ENCODE measurements around the gene AP1G2. TPM values are rescaled to one million over a fixed set of nuclear protein-coding genes. Genes with fewer than 3 reads are reported as not detected.

Gene AP1G2
- total and polyA plus RNA-seq, 2 of the 13 experiments (the other 11 are each of a cell fraction or from before 2014, with no cell fraction given): 96.9 to 611 TPM

DNA sequence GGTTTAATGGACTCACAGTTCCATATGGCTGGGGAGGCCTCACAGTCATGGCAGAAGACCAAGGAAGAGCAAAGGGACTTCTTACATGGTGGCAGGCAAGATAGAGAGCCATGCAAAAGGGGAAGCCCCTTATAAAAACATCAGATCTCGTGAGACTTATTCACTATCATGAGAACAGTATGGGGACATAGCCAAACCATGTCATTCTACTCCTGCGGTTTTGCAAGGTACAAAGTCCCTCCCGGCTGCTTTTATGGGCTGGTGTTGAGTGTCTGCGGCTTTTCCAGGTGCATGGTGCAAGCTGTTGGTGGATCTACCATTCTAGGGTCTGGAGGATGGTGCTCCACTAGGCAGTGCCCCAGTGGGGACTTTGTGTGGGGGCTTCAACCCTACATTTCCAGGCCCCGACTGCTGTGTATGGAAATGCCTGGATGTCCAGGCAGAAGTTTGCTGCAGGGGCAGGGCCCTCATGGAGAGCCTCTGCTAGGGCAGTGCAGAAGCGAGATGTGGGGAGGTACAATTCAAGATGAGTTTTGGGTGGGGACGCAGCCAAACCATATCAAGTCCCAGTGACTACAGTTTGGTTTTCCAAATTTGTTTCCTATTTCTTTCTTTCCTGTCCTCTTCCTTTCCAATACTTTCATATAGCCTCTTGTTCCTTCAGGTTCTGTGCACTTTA lies 42.0 kb upstream of the AP1G2 start (continued):
- TF ChIP-seq GZF1 (CRISPR knock-in tag; IDR thresholded peaks at IDR 0.05) (peak; percentile 81; the same call in 1 of the 2 replicates), MTA1 (CRISPR knock-in tag; IDR thresholded peaks at IDR 0.05; ENCODE audit: borderline replicate concordance) (peak; percentile 73; the same call in 1 of the 2 replicates), SALL2 (CRISPR knock-in tag; IDR thresholded peaks at IDR 0.05) (peak; percentile 50; the same call in 1 of the 2 replicates), ZNF20 (CRISPR knock-in tag; IDR thresholded peaks at IDR 0.05) (peak; percentile 97), FOXO1 (CRISPR knock-in tag; IDR thresholded peaks at IDR 0.05) (peak; percentile 69), PRDM4 (CRISPR knock-in tag; IDR thresholded peaks at IDR 0.05; ENCODE audit: borderline replicate concordance) (peak; percentile 67; the same call in 1 of the 2 replicates), PHF21A (CRISPR knock-in tag; IDR thresholded peaks at IDR 0.05) (0 out of 2 replicates have a peak, but pooled peaks have one; percentile 59), ZBTB42 (CRISPR knock-in tag; IDR thresholded peaks at IDR 0.05) (peak; percentile 28), ZSCAN9 (CRISPR knock-in tag; IDR thresholded peaks at IDR 0.05; ENCODE audit: borderline replicate concordance) (peak; percentile 93), EP300 (IDR thresholded peaks at IDR 0.05; ENCODE audit: low read depth in 2 of 2, low read length in 2 of 2) (peak in 1 of 2 experiments; percentile 82; a peak in 2 of 4 replicates), EP300 (CRISPR knock-in tag; IDR thresholded peaks at IDR 0.05; ENCODE audit: borderline replicate concordance) (peak; percentile 88), POLR2A (IDR thresholded peaks at IDR 0.05; ENCODE audit: insufficient read depth in 1 of 2, low read depth in 2 of 2, low read length in 2 of 2) (peak; percentile 34 to 42; a peak in 3 of 4 replicates), BCL6 (CRISPR knock-in tag; IDR thresholded peaks at IDR 0.05) (peak; percentile 71), ZNF264 (CRISPR knock-in tag; IDR thresholded peaks at IDR 0.05) (peak; percentile 99), ZNF274 (CRISPR knock-in tag; IDR thresholded peaks at IDR 0.05) (peak; percentile 78; the same call in 1 of the 2 replicates), BRD4 (CRISPR knock-in tag; IDR thresholded peaks at IDR 0.05) (peak; percentile 81), YEATS2 (CRISPR knock-in tag; IDR thresholded peaks at IDR 0.05; ENCODE audit: borderline replicate concordance) (peak; percentile 65; the same call in 1 of the 2 replicates), YEATS4 (CRISPR knock-in tag; IDR thresholded peaks at IDR 0.05; ENCODE audit: borderline replicate concordance) (peak; percentile 74; the same call in 1 of the 2 replicates)
- TF ChIP-seq, protein P1, sequence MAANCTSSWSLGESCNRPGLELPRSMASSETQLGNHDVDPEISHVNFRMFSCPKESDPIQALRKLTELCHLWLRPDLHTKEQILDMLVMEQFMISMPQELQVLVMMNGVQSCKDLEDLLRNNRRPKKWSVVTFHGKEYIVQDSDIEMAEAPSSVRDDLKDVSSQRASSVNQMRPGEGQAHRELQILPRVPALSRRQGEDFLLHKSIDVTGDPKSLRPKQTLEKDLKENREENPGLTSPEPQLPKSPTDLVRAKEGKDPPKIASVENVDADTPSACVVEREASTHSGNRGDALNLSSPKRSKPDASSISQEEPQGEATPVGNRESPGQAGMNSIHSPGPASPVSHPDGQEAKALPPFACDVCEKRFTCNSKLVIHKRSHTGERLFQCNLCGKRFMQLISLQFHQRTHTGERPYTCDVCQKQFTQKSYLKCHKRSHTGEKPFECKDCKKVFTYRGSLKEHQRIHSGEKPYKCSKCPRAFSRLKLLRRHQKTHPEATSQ (CRISPR knock-in tag; IDR thresholded peaks at IDR 0.05; ENCODE audit: borderline replicate concordance): peak; percentile 90; the same call in 1 of the 2 replicates
- TF ChIP-seq, protein P2, sequence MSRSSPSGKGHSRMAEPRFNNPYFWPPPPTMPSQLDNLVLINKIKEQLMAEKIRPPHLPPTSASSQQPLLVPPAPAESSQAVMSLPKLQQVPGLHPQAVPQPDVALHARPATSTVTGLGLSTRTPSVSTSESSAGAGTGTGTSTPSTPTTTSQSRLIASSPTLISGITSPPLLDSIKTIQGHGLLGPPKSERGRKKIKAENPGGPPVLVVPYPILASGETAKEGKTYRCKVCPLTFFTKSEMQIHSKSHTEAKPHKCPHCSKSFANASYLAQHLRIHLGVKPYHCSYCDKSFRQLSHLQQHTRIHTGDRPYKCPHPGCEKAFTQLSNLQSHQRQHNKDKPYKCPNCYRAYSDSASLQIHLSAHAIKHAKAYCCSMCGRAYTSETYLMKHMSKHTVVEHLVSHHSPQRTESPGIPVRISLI (CRISPR knock-in tag; IDR thresholded peaks at IDR 0.05; ENCODE audit: borderline replicate concordance): peak; percentile 42; the same call in 1 of the 2 replicates
- TF ChIP-seq, protein P3, sequence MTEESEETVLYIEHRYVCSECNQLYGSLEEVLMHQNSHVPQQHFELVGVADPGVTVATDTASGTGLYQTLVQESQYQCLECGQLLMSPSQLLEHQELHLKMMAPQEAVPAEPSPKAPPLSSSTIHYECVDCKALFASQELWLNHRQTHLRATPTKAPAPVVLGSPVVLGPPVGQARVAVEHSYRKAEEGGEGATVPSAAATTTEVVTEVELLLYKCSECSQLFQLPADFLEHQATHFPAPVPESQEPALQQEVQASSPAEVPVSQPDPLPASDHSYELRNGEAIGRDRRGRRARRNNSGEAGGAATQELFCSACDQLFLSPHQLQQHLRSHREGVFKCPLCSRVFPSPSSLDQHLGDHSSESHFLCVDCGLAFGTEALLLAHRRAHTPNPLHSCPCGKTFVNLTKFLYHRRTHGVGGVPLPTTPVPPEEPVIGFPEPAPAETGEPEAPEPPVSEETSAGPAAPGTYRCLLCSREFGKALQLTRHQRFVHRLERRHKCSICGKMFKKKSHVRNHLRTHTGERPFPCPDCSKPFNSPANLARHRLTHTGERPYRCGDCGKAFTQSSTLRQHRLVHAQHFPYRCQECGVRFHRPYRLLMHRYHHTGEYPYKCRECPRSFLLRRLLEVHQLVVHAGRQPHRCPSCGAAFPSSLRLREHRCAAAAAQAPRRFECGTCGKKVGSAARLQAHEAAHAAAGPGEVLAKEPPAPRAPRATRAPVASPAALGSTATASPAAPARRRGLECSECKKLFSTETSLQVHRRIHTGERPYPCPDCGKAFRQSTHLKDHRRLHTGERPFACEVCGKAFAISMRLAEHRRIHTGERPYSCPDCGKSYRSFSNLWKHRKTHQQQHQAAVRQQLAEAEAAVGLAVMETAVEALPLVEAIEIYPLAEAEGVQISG (CRISPR knock-in tag; IDR thresholded peaks at IDR 0.05): peak; percentile 28; the same call in 1 of the 2 replicates
